Renal cortex interstitium (tissue), 15 donors: ENCODE data around the gene JAML. TPM values are rescaled to one million over a fixed set of nuclear protein-coding genes. Genes with fewer than 3 reads are reported as not detected.

Experiments
- DNase-seq, 11 donors: peaks; one replicate each; pipeline ENCODE4 v3.0.0-alpha.2; 2013; ENCODE audit warnings: low read depth in 9 of 11, low spot score in 4 of 11; ENCODE audit errors: extremely low read depth in 1 of 11
- long read RNA-seq, 16 experiments: transcript quantifications; one replicate each; lab custom pipeline, GENCODE V29; 2026
- polyA plus RNA-seq, 3 donors: library from polyadenylated mRNA; unstranded; fragments of 120-200 nt; gene quantifications; one replicate each; pipeline ENCODE4 v1.2.1, GENCODE V29; 2013; ENCODE audit not compliant: insufficient read length in 3 of 3

Gene JAML
- polyA plus RNA-seq = 1 to 10 TPM; 2.9 to 4.1 (median 2.9) TPM
- long read RNA-seq, donor 1 = 0 reads
- long read RNA-seq, donor 2, partial matches to known transcripts = 0 of 1 reads
- long read RNA-seq, donor 2, other reads (novel, unspliced or antisense) = 0 of 1 reads
- long read RNA-seq, donor 3, partial matches to known transcripts = 0 of 1 reads
- long read RNA-seq, donor 3, other reads (novel, unspliced or antisense) = 0 of 1 reads
- long read RNA-seq, donor 4 = 0 reads
- long read RNA-seq, donor 5 = 0 reads
- long read RNA-seq, donor 6 = 0 reads
- long read RNA-seq, donor 7, partial matches to known transcripts = 0 of 1 reads
- long read RNA-seq, donor 7, other reads (novel, unspliced or antisense) = 0 of 1 reads
- long read RNA-seq, donor 8 = 0 reads
- long read RNA-seq, donor 9, partial matches to known transcripts = 0 of 1 reads
- long read RNA-seq, donor 9, other reads (novel, unspliced or antisense) = 0 of 1 reads
- long read RNA-seq, donor 10, partial matches to known transcripts = 0 of 1 reads
- long read RNA-seq, donor 10, other reads (novel, unspliced or antisense) = 0 of 1 reads
- long read RNA-seq, donor 11, partial matches to known transcripts = 0 of 1 reads
- long read RNA-seq, donor 11, other reads (novel, unspliced or antisense) = 0 of 1 reads
- long read RNA-seq, donor 12, partial matches to known transcripts = 0 of 1 reads
- long read RNA-seq, donor 12, other reads (novel, unspliced or antisense) = 0 of 1 reads
- long read RNA-seq, donor 13 = 0 reads
- long read RNA-seq, donor 14 = 0 reads
- long read RNA-seq, donor 15 = 0 reads
- long read RNA-seq, donor 16, partial matches to known transcripts = 0 of 2 reads
- long read RNA-seq, donor 16, other reads (novel, unspliced or antisense) = 0 of 2 reads

- DNase-seq = no peak
These were observed at the start of gene JAML for GRCh38 chr11:118224511-118225188. Gene JAML, minus strand, starts transcription at chr11:118225011. Its CDS starts 10,145 bp downstream, at chr11:118214866.

DNA sequence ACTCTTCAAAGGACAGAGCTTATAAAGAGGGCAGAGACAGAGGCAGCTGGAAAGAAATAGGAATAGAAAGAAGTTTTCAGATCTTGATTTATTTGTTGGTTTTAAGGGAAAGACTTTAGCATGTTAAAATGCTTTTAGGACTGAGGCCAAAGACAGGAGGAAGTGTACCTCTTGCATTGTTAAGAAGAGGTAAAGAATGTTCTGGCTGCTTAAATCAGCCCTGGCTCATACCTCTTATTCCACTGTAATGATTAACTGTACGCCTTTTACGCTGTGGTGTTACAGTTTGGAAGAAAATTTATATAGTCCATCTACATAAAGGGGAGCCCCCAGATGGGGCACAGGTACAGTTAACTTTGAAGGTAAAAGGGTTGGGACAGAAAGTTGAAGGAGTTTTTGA lies 49.4 kb upstream of the JAML start:
- DNase-seq = peak in 1 of 11 donors; percentile 14

DNA sequence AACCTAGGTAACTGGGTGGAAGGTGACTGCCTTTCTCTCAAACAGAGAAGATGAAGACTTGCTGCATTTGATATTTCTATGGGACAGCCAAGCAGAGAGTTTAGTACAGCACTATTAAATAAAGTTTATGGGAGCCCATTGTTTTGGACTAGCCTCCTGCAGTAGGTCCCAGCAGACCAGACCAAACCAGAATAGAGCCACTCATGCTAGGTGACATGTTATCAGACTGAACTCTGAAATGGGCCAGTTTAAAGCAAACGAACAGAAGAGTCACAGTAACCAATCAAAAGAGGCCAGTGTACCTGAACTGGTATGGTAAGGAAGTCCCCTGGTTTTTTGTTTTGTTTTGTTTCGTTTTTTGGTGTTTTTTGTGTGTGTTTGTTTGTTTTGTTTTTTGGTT lies 47.2 kb upstream of the JAML start:
- no peak for DNase-seq

DNA sequence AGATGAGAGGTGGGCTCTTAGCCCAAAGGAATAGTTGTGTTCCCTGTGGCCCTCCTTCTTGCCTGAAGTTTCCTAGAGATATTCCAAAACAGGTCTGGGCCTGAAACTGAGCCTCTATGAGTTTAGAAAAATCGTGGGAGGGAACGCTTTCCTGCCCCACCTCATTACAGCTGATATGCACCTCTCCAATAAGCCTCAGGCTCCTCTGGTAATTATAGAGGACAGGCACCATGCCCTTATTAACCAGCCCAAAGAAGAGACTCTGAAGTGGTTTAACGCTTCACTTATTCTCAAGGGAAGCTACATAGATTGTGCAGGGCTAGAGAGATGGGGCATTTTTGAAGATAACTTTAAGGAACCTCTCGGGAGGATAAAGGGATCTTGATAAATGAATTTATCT lies 42.7 kb upstream of the JAML start:
- DNase-seq = no peak

DNA sequence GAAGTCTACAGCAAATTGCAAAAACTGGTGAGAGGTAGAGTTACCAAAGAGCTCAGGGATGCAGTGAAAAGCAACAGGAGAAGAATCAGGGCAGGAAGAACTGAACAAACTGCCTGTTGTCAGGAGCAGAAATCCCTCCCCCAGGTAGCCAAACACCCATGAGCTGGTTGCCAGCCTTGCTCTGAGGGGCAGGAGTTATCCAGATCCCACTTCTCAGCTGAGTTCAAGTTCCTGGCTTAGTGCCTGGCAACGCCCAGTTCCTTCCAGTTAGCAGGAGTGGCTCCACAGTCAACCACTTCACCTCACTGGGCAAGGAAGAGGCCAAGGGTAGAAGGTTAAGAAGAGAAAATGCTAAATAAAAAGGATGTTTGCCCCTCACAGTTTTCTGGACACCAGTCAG lies 41.1 kb upstream of the JAML start:
- peak in 1 of 11 donors; percentile 7 for DNase-seq

DNA sequence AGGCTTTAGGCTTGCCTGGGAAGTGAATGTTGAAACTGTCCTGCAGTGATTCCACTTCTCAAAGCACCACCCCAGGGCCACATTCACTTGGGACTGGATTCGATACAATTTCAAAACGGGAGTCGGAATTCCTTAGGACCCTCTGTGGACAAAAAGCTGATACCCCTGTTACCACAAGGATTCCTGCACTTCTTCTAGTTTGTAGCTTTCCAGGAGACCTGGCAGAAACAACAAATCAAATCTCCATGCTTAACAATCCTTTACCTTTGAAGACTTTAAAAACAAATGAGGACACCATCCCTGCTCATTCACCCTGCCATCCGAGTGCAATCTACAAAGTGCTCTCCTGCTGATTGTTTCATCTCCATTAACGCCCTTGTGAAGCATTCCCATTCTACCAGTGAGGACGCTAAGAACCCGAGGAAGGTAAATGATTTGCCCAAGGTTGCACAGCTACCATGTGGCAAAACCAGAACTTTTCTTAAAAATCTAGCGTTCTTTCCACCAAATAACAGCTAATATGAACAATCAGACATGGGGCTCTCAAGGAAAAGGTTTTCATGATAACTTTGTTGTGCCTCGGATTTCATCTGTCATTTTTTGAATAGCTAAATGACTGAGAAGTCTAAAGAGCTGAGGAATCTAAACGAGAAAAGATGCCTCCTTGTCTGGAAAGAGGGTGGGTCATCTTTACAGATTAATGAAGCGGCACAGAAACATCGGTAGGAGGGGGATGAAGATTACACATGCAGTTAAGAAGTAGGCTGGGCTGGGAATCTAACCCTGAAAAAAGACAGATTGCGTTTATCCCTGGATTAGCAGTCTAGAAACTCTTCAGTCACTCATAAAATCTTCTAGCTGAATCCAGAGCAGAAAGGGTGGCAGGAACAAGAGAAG lies 40.0 kb upstream of the JAML start:
- DNase-seq = peak in 1 of 11 donors; percentile 12

DNA sequence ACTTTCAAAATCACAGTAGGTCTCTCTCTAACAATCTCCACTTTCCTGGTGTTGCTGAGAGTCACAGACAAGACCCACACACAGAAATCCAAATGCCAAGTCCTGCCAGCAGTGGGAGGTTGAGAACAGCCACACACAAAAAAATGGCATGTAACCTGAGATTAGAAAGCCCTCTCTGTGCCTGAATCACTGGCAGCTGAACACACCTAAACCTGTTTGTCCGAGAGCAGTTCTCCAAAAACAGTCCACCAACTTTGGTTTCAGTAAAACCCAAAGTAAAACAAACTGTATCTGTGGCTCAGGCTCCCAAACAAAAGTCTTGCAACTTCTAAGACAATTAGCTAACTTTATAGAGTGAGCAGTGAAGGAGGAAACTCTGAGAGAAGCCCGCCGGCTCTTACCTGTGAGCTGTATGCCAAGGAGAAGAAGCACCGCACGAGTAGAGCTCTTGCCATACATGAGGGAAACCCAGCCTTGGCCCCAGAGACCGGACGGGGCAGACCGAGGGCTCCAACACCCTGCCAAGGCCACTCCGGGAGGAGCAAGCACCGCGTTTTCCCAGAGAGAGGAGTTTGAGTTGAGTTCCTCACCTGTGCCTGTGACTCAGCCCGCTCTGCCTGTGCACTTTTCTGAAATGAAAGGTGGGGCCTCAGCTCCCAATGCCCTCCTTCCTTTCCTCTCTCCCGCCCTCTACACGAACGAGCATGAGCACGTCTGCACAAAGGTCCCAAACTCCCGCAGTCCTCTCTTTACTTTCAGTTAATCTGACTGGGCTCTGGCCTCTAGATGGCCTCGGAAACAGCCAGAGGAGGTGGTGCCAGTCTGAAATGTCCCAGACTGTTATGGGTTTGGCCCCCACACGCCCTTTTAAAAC lies 39.1 kb upstream of the JAML start, which contains the start of gene MPZL2:
Gene MPZL2, minus strand, starts transcription at position 603 of the 874 bp plus-strand sequence. Its CDS starts 144 bp downstream, at position 459.
- peak in 3 of 11 donors; percentile 21 to 50 (median 25) for DNase-seq

- no peak for DNase-seq
These were observed 38.3 kb upstream of the JAML start for GRCh38 chr11:118263112-118263511.

- DNase-seq = no peak
These were observed 35.5 kb upstream of the JAML start for GRCh38 chr11:118260353-118260752.

DNA sequence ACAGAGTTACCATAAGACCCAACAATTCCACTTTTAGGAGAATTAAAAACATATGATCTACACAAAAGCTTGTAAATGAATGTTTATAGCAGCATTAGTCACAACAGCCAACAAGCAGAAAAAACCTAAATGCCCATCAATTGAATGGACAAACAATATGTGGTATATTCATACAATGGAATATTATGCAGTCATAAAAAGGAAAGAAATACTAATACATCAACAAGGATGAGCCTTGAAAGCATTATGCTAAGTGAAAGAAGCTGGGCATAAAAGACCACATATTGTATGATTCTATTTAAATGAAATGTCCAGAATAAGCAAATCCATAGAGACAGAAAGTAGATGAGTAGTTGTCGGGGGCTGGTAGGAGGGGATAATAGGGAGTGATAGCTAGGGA lies 34.3 kb upstream of the JAML start:
- DNase-seq = no peak

- no peak for DNase-seq
These were observed 33.6 kb upstream of the JAML start for GRCh38 chr11:118258410-118258809.

- DNase-seq = no peak
These were observed 27.9 kb upstream of the JAML start for GRCh38 chr11:118252688-118253087.

DNA sequence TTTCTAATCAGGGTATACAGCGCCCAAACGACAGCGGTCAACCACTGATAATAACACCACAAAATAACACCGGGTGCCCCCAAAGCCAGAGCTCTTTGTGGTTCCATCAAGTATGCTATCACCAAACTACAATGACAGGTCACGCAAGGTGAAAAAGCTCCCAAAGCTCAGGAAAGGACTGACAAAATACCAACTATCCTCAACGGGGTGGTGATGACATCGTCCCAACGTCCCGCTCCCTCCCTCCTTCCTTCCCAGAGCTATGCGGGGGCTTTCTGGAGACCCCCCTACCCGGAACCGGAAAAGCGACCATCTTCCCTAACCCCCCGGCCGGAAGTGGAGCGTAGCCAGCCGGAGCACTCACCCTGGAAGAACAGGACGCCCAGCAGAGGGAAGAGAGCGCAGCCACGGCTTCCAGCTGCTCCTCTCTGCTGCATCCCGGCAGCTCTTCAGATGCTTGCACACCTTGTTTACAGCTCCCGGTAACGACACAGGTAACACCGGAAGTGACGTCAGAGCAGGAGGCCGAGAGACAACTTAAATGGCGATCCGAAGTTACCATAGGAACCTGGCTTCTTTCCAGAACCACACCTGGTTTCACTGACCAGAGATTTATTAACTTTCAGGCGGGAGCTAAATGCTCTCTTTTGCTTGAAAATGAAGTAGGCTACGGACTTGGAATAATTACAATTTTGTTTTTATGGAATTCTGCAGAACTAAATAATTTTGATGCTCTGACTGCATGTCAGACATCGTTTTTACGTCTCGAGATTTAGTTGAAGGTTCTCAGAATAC lies 27.2 kb upstream of the JAML start, which contains the start of gene MPZL3:
Gene MPZL3, minus strand, starts transcription at position 508 of the 795 bp plus-strand sequence. Its CDS starts 71 bp downstream, at position 437.
- DNase-seq = peak; percentile 88 to 97 (median 91)

DNA sequence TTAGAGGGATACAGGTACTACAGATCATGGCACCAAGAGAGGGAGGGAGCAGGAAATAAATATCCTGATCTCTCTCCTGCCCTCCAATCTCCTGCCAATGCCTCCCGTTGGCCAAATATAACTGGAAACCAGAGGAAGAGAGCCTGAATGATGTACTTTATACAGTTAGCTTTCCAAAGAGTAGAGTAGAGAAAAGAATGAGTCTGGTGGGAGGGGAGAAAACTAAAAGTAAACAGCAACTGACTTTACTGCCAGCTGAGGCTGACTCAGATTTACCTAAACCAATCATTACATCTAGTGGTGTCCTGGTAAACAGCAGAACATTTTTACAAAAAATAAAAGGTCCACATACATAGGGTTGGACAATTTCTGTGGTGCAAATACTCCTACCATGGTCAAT lies 22.2 kb upstream of the JAML start:
- DNase-seq = no peak

- DNase-seq = no peak
These were observed 21.2 kb upstream of the JAML start for GRCh38 chr11:118245936-118246562.
